H54 (cell line): Measurements from ENCODE around the gene WTIP.
"Not testable (repeated sequence)": the region's sequence is repeated elsewhere in the genome, so short reads cannot be mapped to it uniquely, and the experiment has no call there.

ENCODE experiments used
- DNase-seq: peaks from one replicate; pipeline ENCODE4 v3.0.0; 2011; ENCODE audit warnings: low spot score, mixed read lengths; ENCODE audit not compliant: insufficient read length
- FAIRE-seq: peaks from 3 replicates; lab custom pipeline; 2011; peaks lifted over from hg19 to GRCh38; lab: Jason Lieb, UNC
- POLR2A ChIP-seq: IDR thresholded peaks from 2 replicates; pipeline ENCODE4 v1.6.1; 2011; ENCODE audit warnings: low read depth, mild to moderate bottlenecking, low read length

Gene WTIP

GRCh38 chr19:34504273-34504808 lies 22.8 kb downstream of the WTIP start:
- FAIRE-seq = no peak
- DNase-seq = no peak
- no peak for TF ChIP-seq POLR2A

DNA sequence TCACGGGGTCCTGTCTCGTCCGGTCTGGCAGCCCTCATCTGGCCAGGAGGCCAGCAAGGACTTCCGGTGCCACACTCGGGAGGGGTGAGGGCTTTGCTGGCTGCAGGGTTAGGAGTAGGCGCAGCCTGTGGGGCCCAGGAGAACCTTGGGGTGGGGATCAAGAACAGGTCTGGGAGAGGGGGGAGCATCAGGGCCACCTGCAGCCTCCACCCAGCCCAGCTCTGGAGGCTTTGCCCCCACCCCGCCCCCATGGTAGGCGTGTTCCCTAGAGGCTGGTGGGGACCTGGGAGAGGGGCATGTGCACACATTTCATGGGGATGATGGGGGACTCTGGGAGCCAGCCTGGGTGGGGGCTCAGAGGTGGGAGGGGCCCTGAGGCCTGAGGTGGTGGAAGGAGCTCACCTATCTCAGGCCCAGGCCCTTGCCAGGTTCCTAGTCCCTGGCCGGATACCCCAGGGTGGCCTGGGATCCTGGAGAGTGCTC lies 23.3 kb downstream of the WTIP start:
- TF ChIP-seq POLR2A = no peak
- FAIRE-seq = no peak
- no peak for DNase-seq

GRCh38 chr19:34505321-34506025 lies 23.9 kb downstream of the WTIP start:
- FAIRE-seq = no peak
- no peak for TF ChIP-seq POLR2A
- DNase-seq = no peak

DNA sequence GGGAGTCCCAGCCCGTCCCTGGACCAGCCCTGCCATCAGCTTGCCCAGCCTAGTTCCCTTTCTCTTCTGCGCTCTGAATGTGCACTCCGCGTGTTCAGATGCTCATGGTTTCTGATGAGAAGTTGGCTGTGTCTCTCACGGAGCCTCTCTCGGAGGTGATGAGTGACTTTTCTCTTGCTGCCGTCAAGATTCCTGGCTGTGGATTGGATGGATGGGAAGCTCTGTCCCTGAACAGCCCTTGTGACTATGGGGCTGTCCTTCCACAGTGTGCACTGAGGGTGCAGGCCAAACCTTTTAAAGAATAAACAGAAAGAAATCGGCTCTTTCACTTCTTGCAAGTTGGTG lies 24.4 kb downstream of the WTIP start:
- DNase-seq = no peak
- no peak for FAIRE-seq
- TF ChIP-seq POLR2A = no peak

GRCh38 chr19:34507414-34508067 lies 26.0 kb downstream of the WTIP start:
- no peak for TF ChIP-seq POLR2A
- no peak for FAIRE-seq

GRCh38 chr19:34508540-34508939 lies 27.0 kb downstream of the WTIP start:
- FAIRE-seq = no peak
- no peak for TF ChIP-seq POLR2A
- DNase-seq = no peak

More at GRCh38 chr19:34507414-34508067, 26.0 kb downstream of the WTIP start:
- DNase-seq = no peak

GRCh38 chr19:34510904-34511303 lies 29.3 kb downstream of the WTIP start:
- not testable (repeated sequence) for DNase-seq, FAIRE-seq

DNA sequence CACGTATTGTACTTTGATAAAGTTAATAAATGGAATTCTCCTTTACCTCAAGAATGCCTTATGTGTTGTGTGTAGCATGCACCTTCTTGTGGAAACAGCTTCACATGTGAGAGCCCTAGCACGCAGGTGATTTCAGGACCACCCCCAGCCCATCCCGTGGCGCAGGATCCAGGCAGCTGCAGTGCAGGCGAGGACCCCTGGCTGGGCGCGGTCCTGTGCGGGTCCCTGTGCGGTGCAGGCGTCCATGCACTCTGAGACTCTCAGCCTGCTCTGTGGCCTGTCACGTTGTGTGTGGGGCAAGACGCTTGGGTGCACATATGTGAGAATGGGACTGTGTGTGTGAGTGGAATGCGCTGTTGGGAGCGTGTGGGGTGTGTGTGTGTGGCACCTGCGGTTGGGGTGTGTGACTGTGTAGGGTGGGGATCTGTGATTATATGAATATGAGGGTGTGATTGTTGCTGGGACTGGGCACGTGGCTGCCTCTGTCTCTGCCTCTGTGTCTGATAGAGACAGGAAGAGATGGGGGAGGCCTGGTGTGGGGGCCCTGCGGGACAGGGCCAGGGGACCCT lies 30.8 kb downstream of the WTIP start:
- TF ChIP-seq POLR2A = no peak
- DNase-seq = no peak
- no peak for FAIRE-seq

DNA sequence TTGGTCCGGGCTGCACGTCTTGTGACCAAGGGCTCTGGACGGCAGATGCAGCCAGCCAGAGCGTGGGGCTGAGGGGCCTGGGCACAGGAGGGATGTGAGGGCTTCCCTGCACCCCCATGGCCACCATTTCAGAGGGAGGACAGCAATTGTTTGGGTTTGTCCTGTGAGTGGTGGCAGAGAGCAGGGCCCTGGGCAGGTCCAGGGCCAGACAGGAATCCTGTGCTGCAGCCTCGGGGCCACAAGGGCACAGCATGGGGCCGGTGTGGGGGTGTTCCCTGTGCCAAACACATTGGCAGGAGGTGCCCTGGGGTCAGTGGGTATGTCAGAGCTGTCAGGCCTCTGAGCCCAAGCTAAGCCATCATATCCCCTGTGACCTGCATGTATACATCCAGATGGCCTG lies 32.2 kb downstream of the WTIP start:
- FAIRE-seq (no peak), DNase-seq (no peak)
- no peak for TF ChIP-seq POLR2A

DNA sequence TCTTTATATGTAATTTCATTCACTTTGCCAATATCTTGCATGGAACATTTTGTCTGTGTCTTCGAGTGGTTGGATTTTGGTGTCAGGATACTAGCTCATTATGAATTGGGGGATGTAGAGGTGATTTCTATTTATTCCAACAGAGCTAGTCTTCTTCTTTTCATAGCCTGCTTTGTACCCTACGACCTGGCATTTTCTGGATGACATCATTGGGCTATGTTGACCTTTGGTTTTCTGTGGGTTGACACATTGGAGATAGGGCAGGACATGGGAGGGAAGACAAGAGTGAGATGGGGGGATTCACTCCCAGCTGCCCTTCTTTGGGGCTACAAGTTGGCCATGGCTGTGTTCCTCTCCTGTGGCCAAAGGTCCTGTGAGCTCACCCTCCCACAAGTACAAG lies 38.0 kb downstream of the WTIP start:
- no peak for DNase-seq
- no peak for TF ChIP-seq POLR2A
- no peak for FAIRE-seq

DNA sequence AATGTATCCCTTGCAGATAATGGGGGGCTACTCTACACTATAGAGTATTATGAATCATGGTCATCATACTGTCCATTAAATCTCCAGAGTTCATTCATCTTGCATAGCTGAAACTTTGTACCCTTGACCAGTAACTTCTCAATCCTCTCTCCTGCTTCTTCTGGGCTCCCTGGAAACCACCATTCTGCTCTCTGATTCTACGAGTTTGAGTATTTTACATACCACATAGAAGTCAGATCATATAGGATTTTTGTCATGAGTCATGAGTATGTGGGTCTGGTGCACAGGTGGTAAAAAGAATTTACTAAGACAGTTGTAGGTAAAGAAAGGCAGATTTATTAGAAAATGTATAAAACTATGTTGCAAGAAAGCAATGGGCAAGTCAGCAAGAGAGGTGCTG lies 41.9 kb downstream of the WTIP start:
- no peak for FAIRE-seq
- DNase-seq = no peak
- TF ChIP-seq POLR2A = no peak

GRCh38 chr19:34525001-34525400 lies 43.4 kb downstream of the WTIP start:
- no peak for TF ChIP-seq POLR2A
- FAIRE-seq = no peak
- DNase-seq = no peak

DNA sequence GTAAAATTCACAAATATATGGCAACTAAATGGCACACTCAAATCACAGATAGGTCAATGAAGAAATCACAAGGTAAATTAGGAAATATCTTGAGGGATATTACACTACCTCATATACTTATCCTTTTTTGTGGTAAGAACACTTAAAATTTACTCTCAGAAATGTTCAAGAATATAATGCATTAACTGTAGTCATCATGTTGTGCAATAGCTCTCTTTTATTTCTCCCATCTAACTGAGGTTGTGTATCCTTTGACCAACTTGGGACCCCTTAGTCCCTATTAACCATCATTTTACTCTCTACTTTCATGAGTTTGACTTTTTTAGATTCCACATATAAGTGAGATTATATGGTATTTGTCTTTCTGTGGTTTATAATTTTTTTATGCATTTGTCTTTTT lies 52.6 kb downstream of the WTIP start:
- DNase-seq (no peak), FAIRE-seq (no peak)
- no peak for TF ChIP-seq POLR2A

- DNase-seq (no peak), FAIRE-seq (no peak)
- TF ChIP-seq POLR2A = no peak
Observed at GRCh38 chr19:34539396-34539795, 57.8 kb downstream of the WTIP start.

- no peak for DNase-seq
- FAIRE-seq = no peak
- TF ChIP-seq POLR2A = no peak
Observed at GRCh38 chr19:34540811-34541557, 59.4 kb downstream of the WTIP start.
